GM23338 (cell line): ENCODE measurements around the gene EML4. TPM values are rescaled to one million over a fixed set of nuclear protein-coding genes. Genes with fewer than 3 reads are reported as not detected.

Experiments used
- ATAC-seq: fragments of 200-7000 bp; cut with Tn5 transposase; 3 replicates; pipeline ENCODE4 v1.9.1; 2020
- DNase-seq: peaks from one replicate; pipeline ENCODE4 v3.0.0-alpha.2; 2015; ENCODE audit warnings: low spot score
- H2AFZ ChIP-seq: fragments of 200-600 bp; sonication (generic); 2 replicates; pipeline ENCODE4 v1.8.0; 2016; ENCODE audit warnings: antibody characterized with exemption, mild to moderate bottlenecking, moderate library complexity
- H3F3A ChIP-seq: fragments of 200-600 bp; sonication (generic); replicated peaks from 2 replicates; pipeline ENCODE4 v1.8.0; 2017; ENCODE audit warnings: antibody characterized with exemption, mixed run types, low read depth
- H3K27ac ChIP-seq: fragments of 200-600 bp; sonication (generic); 2 replicates; pipeline ENCODE4 v1.6.1; 2016; ENCODE audit warnings: low read depth
- H3K27me3 ChIP-seq: fragments of 200-600 bp; sonication (generic); 2 replicates; pipeline ENCODE4 v1.8.0; 2016; ENCODE audit warnings: mild to moderate bottlenecking, mixed run types, moderate library complexity; ENCODE audit not compliant: insufficient read depth
- H3K36me3 ChIP-seq: fragments of 200-600 bp; sonication (generic); 2 replicates; pipeline ENCODE4 v1.8.0; 2016; ENCODE audit warnings: mild to moderate bottlenecking; ENCODE audit not compliant: insufficient read depth
- H3K4me1 ChIP-seq: fragments of 200-600 bp; sonication (generic); 2 replicates; pipeline ENCODE4 v1.8.0; 2016; ENCODE audit warnings: mild to moderate bottlenecking, moderate library complexity; ENCODE audit not compliant: insufficient read depth
- H3K4me2 ChIP-seq: fragments of 200-600 bp; sonication (generic); 2 replicates; pipeline ENCODE4 v1.7.1; 2017; ENCODE audit warnings: mixed run types
- H3K4me3 ChIP-seq: fragments of 200-600 bp; sonication (generic); 2 replicates; pipeline ENCODE4 v1.6.1; 2016; ENCODE audit warnings: mixed run types
- H3K79me2 ChIP-seq: fragments of 200-600 bp; sonication (generic); replicated peaks from 2 replicates; pipeline ENCODE4 v1.8.0; 2017; ENCODE audit warnings: mild to moderate bottlenecking; ENCODE audit not compliant: insufficient read depth
- H3K9me2 ChIP-seq: fragments of 200-600 bp; sonication (generic); 2 replicates; pipeline ENCODE4 v1.8.0; 2017; ENCODE audit not compliant: insufficient read depth
- H4K20me1 ChIP-seq: fragments of 200-600 bp; sonication (generic); replicated peaks from 2 replicates; pipeline ENCODE4 v1.8.0; 2017; ENCODE audit warnings: mild to moderate bottlenecking; ENCODE audit not compliant: insufficient read depth
- H3K27ac Mint-ChIP-seq: 2 replicates; pipeline ENCODE4 v1.8.0; 2020; ENCODE audit warnings: inconsistent platforms, mild to moderate bottlenecking, moderate library complexity, mixed read lengths
- H3K27me3 Mint-ChIP-seq: 3 replicates; pipeline ENCODE4 v1.8.0; 2022; ENCODE audit warnings: low read depth, mild to moderate bottlenecking, moderate library complexity, mixed read lengths, inconsistent platforms; ENCODE audit not compliant: insufficient read depth, poor library complexity
- H3K36me3 Mint-ChIP-seq: 3 replicates; pipeline ENCODE4 v1.8.0; 2021; ENCODE audit warnings: low read depth, mild to moderate bottlenecking, inconsistent platforms, moderate library complexity, mixed read lengths
- H3K4me1 Mint-ChIP-seq: 3 replicates; pipeline ENCODE4 v1.8.0; 2020; ENCODE audit warnings: mild to moderate bottlenecking, inconsistent platforms, mixed read lengths
- H3K4me3 Mint-ChIP-seq: 3 replicates; pipeline ENCODE4 v1.8.0; 2021; ENCODE audit warnings: moderate library complexity, mild to moderate bottlenecking, inconsistent platforms, mixed read lengths
- H3K9me3 Mint-ChIP-seq: 3 replicates; pipeline ENCODE4 v1.8.0; 2020; ENCODE audit warnings: moderate library complexity, mild to moderate bottlenecking, inconsistent platforms, mixed read lengths
- CREB1 ChIP-seq: fragments of 250-450 bp; sonication (Bioruptor Pico); IDR thresholded peaks from 2 replicates; pipeline ENCODE4 v1.5.0; 2020; ENCODE audit warnings: low read depth, mild to moderate bottlenecking, moderate library complexity
- CTCF ChIP-seq, 2 experiments: fragments of 200-600 bp in 1 of 2; sonication (generic) in 1 of 2; conservative IDR thresholded peaks; 2 replicates each; pipeline versions ENCODE4 v1.5.1 to v1.6.1; 2016 to 2017; ENCODE audit warnings: antibody characterized with exemption in 2 of 2, low read depth in 2 of 2, mild to moderate bottlenecking in 2 of 2, moderate library complexity in 1 of 2
- EZH2 ChIP-seq: fragments of 200-600 bp; sonication (generic); IDR thresholded peaks from one replicate; pipeline ENCODE4 v1.8.0; 2017; ENCODE audit warnings: antibody characterized with exemption, mild to moderate bottlenecking, low read depth; ENCODE audit not compliant: unreplicated experiment
- EZH2phosphoT487 ChIP-seq: fragments of 200-600 bp; sonication (generic); IDR thresholded peaks from one replicate; pipeline ENCODE4 v1.8.1; 2018; ENCODE audit warnings: antibody characterized with exemption; ENCODE audit not compliant: unreplicated experiment
- JUNB ChIP-seq: IDR thresholded peaks from one replicate; pipeline ENCODE4 v1.6.1; 2016; ENCODE audit warnings: antibody characterized with exemption; ENCODE audit not compliant: unreplicated experiment
- NANOG ChIP-seq: IDR thresholded peaks from 2 replicates; pipeline ENCODE4 v1.6.1; 2016; ENCODE audit warnings: antibody characterized with exemption, borderline replicate concordance
- POLR2AphosphoS5 ChIP-seq: IDR thresholded peaks from 2 replicates; pipeline ENCODE4 v1.6.1; 2016; ENCODE audit warnings: antibody characterized with exemption, low read depth
- REST ChIP-seq: IDR thresholded peaks from one replicate; pipeline ENCODE4 v1.6.1; 2018; ENCODE audit warnings: antibody characterized with exemption; ENCODE audit not compliant: unreplicated experiment
- STAT1 ChIP-seq: IDR thresholded peaks from one replicate; pipeline ENCODE4 v1.6.1; 2016; ENCODE audit warnings: antibody characterized with exemption; ENCODE audit not compliant: unreplicated experiment
- ZNF462 ChIP-seq: fragments of 250-450 bp; sonication (Bioruptor Pico); IDR thresholded peaks from 2 replicates; pipeline ENCODE4 v1.5.0; 2020; ENCODE audit warnings: mild to moderate bottlenecking, moderate library complexity
- polyA plus RNA-seq: library from polyadenylated mRNA; unstranded; fragments of >200 nt; fragmentation: Nextera tagmentation; extraction: Ambion mirVana; gene quantifications from 2 replicates; pipeline ENCODE4 v1.2.1, GENCODE V29; 2016
- total RNA-seq: library from RNA; depleted of rRNA; stranded (reverse); fragments of >200 nt; shearing (Covaris generic); gene quantifications from 2 replicates; pipeline ENCODE4 v1.2.3, GENCODE V29; 2014

Gene EML4
- total and polyA plus RNA-seq, 2 experiments from 2014 or later = 65.3 to 115 TPM

GRCh38 chr2:42230891-42231290, 61.7 kb downstream of the EML4 start:
- peaks cover 16% of the 10 kb centered on the region for H3K4me1 Mint-ChIP-seq
- no peak for DNase-seq
- Histone ChIP-seq H3K9me2 (no peaks in the 10 kb centered on the region), H3K4me2 (no peak overlapping the region), H3K4me1 (0 out of 2 replicates have a peak, but pooled peaks cover 7% of the 10 kb centered on the region), H3K79me2 (peaks cover 80% of the 10 kb centered on the region), H4K20me1 (peaks cover 11% of the 10 kb centered on the region), H3K4me3 (no peak overlapping the region), H3K27me3 (no peaks in the 10 kb centered on the region), H2AFZ (no peak overlapping the region), H3K27ac (0 out of 2 replicates have a peak overlapping the region, but pooled peaks have one; percentile 8), H3K36me3 (no peaks in the 10 kb centered on the region), H3F3A (no peaks in the 10 kb centered on the region)
- TF ChIP-seq CTCF (conservative IDR thresholded peaks at IDR 0.05; ENCODE audit: low read depth in 2 of 2) (no peak), NANOG (no peak)
- no peak overlapping the region for H3K4me3 Mint-ChIP-seq
- no peaks in the 10 kb centered on the region for H3K9me3 Mint-ChIP-seq
- H3K27ac Mint-ChIP-seq = no peak overlapping the region
- ATAC-seq = no peak
- no peaks in the 10 kb centered on the region for H3K36me3 Mint-ChIP-seq
- no peaks in the 10 kb centered on the region for H3K27me3 Mint-ChIP-seq

GRCh38 chr2:42232024-42232423, 62.9 kb downstream of the EML4 start:
- Mint-ChIP-seq H3K4me1 (peaks cover 16% of the 10 kb centered on the region), H3K36me3 (no peaks in the 10 kb centered on the region), H3K27me3 (no peaks in the 10 kb centered on the region), H3K4me3 (no peak overlapping the region), H3K9me3 (no peaks in the 10 kb centered on the region), H3K27ac (no peak overlapping the region)
- Histone ChIP-seq H3K4me2 (no peak overlapping the region), H3K4me3 (no peak overlapping the region), H3K36me3 (no peaks in the 10 kb centered on the region), H3K27ac (no peak overlapping the region), H4K20me1 (peaks cover 12% of the 10 kb centered on the region), H3K9me2 (no peaks in the 10 kb centered on the region), H3K4me1 (0 out of 2 replicates have a peak, but pooled peaks cover 7% of the 10 kb centered on the region), H3K79me2 (peaks cover 80% of the 10 kb centered on the region), H2AFZ (no peak overlapping the region), H3K27me3 (no peaks in the 10 kb centered on the region), H3F3A (no peaks in the 10 kb centered on the region)
- TF ChIP-seq JUNB (no peak), EZH2phosphoT487 (no peak), EZH2 (no peak), ZNF462 (CRISPR knock-in tag) (no peak), STAT1 (no peak), POLR2AphosphoS5 (no peak), CREB1 (CRISPR knock-in tag) (no peak), REST (no peak)
- ATAC-seq (no peak), DNase-seq (no peak)
